Activated naive CD4-positive, alpha-beta T cell treated with anti-CD3 and anti-CD28 coated beads, Interleukin-2, amount 50 U/mL, for 24 hours (primary cell): ENCODE data around the gene HOXA10.

Source experiments
- H3K27ac Mint-ChIP-seq: one replicate; pipeline ENCODE4 v1.8.0; 2021; ENCODE audit warnings: mild to moderate bottlenecking, mixed read lengths
- H3K27me3 Mint-ChIP-seq: one replicate; pipeline ENCODE4 v1.8.0; 2021; ENCODE audit warnings: mixed read lengths
- H3K36me3 Mint-ChIP-seq: one replicate; pipeline ENCODE4 v1.8.0; 2021; ENCODE audit warnings: mixed read lengths
- H3K4me1 Mint-ChIP-seq: one replicate; pipeline ENCODE4 v1.8.0; 2021; ENCODE audit warnings: mixed read lengths
- H3K4me3 Mint-ChIP-seq: one replicate; pipeline ENCODE4 v1.8.0; 2021; ENCODE audit warnings: mild to moderate bottlenecking, mixed read lengths
- H3K9me3 Mint-ChIP-seq: one replicate; pipeline ENCODE4 v1.8.0; 2021; ENCODE audit warnings: mixed read lengths

HOXA10 gene

GRCh38 chr7:27121684-27122076, 52.4 kb downstream of the HOXA10 start:
- H3K4me1 Mint-ChIP-seq: no peaks in the 10 kb centered on the region
- H3K27ac Mint-ChIP-seq: no peak overlapping the region
- H3K9me3 Mint-ChIP-seq: no peaks in the 10 kb centered on the region
- H3K4me3 Mint-ChIP-seq: no peak overlapping the region
- H3K27me3 Mint-ChIP-seq: peaks cover 13% of the 10 kb centered on the region
- no peaks in the 10 kb centered on the region for H3K36me3 Mint-ChIP-seq
